ENCODE measurements around the gene IMP4. TPM values are rescaled to one million over a fixed set of nuclear protein-coding genes. Genes with fewer than 3 reads are reported as not detected.

Gene IMP4
- total RNA-seq, 1 experiment from 2014 or later, result 89.2 TPM

DNA sequence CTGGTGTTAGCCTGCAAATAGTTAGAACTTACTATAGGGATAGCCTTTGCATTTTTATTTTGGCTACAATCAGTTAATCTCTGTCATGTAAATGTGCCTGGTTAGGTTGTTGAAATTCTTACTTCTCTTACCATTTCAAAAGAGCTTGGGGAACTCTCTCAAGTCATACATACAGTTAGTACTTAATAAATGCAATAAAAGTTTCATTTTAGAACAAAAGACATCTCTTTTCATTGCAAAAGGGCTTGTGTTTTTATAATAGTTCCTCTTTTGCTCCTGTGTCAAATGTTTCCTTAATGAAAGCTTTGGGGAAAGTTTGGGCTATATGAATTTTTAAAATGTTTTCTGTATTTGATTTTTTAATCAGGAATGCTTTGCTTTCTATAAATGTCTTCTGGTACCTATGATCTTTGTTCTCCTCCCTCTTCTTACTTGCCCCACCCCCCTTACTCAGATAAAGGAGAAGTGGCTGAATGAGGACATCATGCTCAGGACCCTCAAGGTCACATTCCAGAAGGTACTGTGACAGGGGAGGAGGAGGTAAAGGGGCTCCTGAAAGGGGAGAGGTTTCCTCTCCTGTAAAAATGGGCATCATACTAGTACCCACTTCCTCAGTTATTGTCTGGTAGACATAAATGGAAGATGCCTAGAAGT lies 26.7 kb downstream of the IMP4 start:
- no peak for ATAC-seq
- POLR2A ChIA-PET, result no interaction called here
- H3K4me3 Mint-ChIP-seq, result no peak overlapping the region

DNA sequence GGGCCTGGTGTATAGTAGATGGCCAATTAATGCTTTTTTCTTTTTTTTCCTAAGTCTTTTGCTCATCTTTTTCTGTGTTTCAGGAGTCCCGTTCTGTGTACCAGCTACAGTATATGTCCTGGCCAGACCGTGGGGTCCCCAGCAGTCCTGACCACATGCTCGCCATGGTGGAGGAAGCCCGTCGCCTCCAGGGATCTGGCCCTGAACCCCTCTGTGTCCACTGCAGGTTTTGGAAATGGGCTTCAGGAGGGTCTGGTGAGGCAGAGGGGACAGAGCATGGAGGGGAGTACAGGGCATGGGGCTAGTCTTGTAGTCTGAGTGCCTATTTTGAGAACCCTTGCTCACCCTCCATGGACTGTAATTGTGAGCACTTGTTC lies 27.3 kb downstream of the IMP4 start:
- POLR2A ChIA-PET, result no interaction called here
- peaks cover 14% of the 10 kb centered on the region; the same call in 1 of the 2 replicates for H3K36me3 Mint-ChIP-seq
- no peak for DNase-seq (ENCODE audit: low spot score)
- TF ChIP-seq ATF1 (CRISPR knock-in tag; IDR thresholded peaks at IDR 0.05) (no peak), TEAD4 (CRISPR knock-in tag; IDR thresholded peaks at IDR 0.05) (no peak), JUN (CRISPR knock-in tag; IDR thresholded peaks at IDR 0.05) (no peak)
- TF ChIP-seq, protein P1, sequence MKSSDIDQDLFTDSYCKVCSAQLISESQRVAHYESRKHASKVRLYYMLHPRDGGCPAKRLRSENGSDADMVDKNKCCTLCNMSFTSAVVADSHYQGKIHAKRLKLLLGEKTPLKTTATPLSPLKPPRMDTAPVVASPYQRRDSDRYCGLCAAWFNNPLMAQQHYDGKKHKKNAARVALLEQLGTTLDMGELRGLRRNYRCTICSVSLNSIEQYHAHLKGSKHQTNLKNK (CRISPR knock-in tag; IDR thresholded peaks at IDR 0.05), result no peak
- TF ChIP-seq, protein P2, sequence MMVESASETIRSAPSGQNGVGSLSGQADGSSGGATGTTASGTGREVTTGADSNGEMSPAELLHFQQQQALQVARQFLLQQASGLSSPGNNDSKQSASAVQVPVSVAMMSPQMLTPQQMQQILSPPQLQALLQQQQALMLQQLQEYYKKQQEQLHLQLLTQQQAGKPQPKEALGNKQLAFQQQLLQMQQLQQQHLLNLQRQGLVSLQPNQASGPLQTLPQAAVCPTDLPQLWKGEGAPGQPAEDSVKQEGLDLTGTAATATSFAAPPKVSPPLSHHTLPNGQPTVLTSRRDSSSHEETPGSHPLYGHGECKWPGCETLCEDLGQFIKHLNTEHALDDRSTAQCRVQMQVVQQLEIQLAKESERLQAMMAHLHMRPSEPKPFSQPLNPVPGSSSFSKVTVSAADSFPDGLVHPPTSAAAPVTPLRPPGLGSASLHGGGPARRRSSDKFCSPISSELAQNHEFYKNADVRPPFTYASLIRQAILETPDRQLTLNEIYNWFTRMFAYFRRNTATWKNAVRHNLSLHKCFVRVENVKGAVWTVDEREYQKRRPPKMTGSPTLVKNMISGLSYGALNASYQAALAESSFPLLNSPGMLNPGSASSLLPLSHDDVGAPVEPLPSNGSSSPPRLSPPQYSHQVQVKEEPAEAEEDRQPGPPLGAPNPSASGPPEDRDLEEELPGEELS (CRISPR knock-in tag; IDR thresholded peaks at IDR 0.05), result no peak
- TF ChIP-seq, protein P3, sequence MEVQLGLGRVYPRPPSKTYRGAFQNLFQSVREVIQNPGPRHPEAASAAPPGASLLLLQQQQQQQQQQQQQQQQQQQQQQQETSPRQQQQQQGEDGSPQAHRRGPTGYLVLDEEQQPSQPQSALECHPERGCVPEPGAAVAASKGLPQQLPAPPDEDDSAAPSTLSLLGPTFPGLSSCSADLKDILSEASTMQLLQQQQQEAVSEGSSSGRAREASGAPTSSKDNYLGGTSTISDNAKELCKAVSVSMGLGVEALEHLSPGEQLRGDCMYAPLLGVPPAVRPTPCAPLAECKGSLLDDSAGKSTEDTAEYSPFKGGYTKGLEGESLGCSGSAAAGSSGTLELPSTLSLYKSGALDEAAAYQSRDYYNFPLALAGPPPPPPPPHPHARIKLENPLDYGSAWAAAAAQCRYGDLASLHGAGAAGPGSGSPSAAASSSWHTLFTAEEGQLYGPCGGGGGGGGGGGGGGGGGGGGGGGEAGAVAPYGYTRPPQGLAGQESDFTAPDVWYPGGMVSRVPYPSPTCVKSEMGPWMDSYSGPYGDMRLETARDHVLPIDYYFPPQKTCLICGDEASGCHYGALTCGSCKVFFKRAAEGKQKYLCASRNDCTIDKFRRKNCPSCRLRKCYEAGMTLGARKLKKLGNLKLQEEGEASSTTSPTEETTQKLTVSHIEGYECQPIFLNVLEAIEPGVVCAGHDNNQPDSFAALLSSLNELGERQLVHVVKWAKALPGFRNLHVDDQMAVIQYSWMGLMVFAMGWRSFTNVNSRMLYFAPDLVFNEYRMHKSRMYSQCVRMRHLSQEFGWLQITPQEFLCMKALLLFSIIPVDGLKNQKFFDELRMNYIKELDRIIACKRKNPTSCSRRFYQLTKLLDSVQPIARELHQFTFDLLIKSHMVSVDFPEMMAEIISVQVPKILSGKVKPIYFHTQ (CRISPR knock-in tag; IDR thresholded peaks at IDR 0.05), result no peak
- H3K9me3 Mint-ChIP-seq, result no peaks in the 10 kb centered on the region
- H3K4me1 Mint-ChIP-seq, result peaks cover 38% of the 10 kb centered on the region
- H3K4me3 Mint-ChIP-seq, result no peak overlapping the region
- CTCF ChIA-PET, result interaction anchor here (1.9 kb wide), 1 partner anchor 82 kb away, joined by 5 read pairs; no protein-coding TSS in a partner anchor
- no peak overlapping the region for H3K27ac Mint-ChIP-seq
- H3K27me3 Mint-ChIP-seq (ENCODE audit: low read depth), result peaks cover 4% of the 10 kb centered on the region
- no peak for ATAC-seq

More for the DNA sequence above, 26.7 kb downstream of the IMP4 start:
- Mint-ChIP-seq H3K9me3 (no peaks in the 10 kb centered on the region), H3K27ac (no peak overlapping the region), H3K4me1 (peaks cover 38% of the 10 kb centered on the region), H3K36me3 (peaks cover 14% of the 10 kb centered on the region; the same call in 1 of the 2 replicates), H3K27me3 (ENCODE audit: low read depth) (peaks cover 4% of the 10 kb centered on the region)
- no peak for DNase-seq (ENCODE audit: low spot score)
- CTCF ChIA-PET, result interaction anchor here (1.9 kb wide), 1 partner anchor 81 kb away, joined by 5 read pairs; no protein-coding TSS in a partner anchor
- TF ChIP-seq, protein P4, sequence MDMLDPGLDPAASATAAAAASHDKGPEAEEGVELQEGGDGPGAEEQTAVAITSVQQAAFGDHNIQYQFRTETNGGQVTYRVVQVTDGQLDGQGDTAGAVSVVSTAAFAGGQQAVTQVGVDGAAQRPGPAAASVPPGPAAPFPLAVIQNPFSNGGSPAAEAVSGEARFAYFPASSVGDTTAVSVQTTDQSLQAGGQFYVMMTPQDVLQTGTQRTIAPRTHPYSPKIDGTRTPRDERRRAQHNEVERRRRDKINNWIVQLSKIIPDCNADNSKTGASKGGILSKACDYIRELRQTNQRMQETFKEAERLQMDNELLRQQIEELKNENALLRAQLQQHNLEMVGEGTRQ (CRISPR knock-in tag; IDR thresholded peaks at IDR 0.05), result no peak
- TF ChIP-seq JUN (CRISPR knock-in tag; IDR thresholded peaks at IDR 0.05) (no peak), SOX15 (CRISPR knock-in tag; IDR thresholded peaks at IDR 0.05) (no peak), MYBL2 (CRISPR knock-in tag; IDR thresholded peaks at IDR 0.05) (no peak), FOXK1 (CRISPR knock-in tag; IDR thresholded peaks at IDR 0.05) (no peak), ATF1 (CRISPR knock-in tag; IDR thresholded peaks at IDR 0.05) (no peak), SP1 (CRISPR knock-in tag; conservative IDR thresholded peaks at IDR 0.05) (no peak), OVOL2 (CRISPR knock-in tag; IDR thresholded peaks at IDR 0.05; ENCODE audit: borderline replicate concordance) (no peak)
- TF ChIP-seq, protein P5, sequence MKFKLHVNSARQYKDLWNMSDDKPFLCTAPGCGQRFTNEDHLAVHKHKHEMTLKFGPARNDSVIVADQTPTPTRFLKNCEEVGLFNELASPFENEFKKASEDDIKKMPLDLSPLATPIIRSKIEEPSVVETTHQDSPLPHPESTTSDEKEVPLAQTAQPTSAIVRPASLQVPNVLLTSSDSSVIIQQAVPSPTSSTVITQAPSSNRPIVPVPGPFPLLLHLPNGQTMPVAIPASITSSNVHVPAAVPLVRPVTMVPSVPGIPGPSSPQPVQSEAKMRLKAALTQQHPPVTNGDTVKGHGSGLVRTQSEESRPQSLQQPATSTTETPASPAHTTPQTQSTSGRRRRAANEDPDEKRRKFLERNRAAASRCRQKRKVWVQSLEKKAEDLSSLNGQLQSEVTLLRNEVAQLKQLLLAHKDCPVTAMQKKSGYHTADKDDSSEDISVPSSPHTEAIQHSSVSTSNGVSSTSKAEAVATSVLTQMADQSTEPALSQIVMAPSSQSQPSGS (CRISPR knock-in tag; IDR thresholded peaks at IDR 0.05; ENCODE audit: borderline replicate concordance, low read depth), result no peak
- TF ChIP-seq, protein P6, sequence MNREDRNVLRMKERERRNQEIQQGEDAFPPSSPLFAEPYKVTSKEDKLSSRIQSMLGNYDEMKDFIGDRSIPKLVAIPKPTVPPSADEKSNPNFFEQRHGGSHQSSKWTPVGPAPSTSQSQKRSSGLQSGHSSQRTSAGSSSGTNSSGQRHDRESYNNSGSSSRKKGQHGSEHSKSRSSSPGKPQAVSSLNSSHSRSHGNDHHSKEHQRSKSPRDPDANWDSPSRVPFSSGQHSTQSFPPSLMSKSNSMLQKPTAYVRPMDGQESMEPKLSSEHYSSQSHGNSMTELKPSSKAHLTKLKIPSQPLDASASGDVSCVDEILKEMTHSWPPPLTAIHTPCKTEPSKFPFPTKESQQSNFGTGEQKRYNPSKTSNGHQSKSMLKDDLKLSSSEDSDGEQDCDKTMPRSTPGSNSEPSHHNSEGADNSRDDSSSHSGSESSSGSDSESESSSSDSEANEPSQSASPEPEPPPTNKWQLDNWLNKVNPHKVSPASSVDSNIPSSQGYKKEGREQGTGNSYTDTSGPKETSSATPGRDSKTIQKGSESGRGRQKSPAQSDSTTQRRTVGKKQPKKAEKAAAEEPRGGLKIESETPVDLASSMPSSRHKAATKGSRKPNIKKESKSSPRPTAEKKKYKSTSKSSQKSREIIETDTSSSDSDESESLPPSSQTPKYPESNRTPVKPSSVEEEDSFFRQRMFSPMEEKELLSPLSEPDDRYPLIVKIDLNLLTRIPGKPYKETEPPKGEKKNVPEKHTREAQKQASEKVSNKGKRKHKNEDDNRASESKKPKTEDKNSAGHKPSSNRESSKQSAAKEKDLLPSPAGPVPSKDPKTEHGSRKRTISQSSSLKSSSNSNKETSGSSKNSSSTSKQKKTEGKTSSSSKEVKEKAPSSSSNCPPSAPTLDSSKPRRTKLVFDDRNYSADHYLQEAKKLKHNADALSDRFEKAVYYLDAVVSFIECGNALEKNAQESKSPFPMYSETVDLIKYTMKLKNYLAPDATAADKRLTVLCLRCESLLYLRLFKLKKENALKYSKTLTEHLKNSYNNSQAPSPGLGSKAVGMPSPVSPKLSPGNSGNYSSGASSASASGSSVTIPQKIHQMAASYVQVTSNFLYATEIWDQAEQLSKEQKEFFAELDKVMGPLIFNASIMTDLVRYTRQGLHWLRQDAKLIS (CRISPR knock-in tag; IDR thresholded peaks at IDR 0.05; ENCODE audit: borderline replicate concordance), result no peak
- TF ChIP-seq, protein P7, sequence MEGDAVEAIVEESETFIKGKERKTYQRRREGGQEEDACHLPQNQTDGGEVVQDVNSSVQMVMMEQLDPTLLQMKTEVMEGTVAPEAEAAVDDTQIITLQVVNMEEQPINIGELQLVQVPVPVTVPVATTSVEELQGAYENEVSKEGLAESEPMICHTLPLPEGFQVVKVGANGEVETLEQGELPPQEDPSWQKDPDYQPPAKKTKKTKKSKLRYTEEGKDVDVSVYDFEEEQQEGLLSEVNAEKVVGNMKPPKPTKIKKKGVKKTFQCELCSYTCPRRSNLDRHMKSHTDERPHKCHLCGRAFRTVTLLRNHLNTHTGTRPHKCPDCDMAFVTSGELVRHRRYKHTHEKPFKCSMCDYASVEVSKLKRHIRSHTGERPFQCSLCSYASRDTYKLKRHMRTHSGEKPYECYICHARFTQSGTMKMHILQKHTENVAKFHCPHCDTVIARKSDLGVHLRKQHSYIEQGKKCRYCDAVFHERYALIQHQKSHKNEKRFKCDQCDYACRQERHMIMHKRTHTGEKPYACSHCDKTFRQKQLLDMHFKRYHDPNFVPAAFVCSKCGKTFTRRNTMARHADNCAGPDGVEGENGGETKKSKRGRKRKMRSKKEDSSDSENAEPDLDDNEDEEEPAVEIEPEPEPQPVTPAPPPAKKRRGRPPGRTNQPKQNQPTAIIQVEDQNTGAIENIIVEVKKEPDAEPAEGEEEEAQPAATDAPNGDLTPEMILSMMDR (IDR thresholded peaks at IDR 0.05), result no peak

All from WTC11 (cell line).